NCI-H2081 (cell line): ENCODE data around the gene LACTB.

ENCODE experiments used
- DNase-seq, 2 experiments: peaks; one replicate each; lab custom pipeline; 2025; lab: John Stamatoyannopoulos, UW

LACTB gene

GRCh38 chr15:63124506-63124905, 2.8 kb downstream of the LACTB start:
- no peak for DNase-seq

GRCh38 chr15:63126726-63127125, 5.1 kb downstream of the LACTB start:
- no peak for DNase-seq

GRCh38 chr15:63133786-63134185, 12.1 kb downstream of the LACTB start:
- DNase-seq: no peak

- no peak for DNase-seq
These were observed 12.8 kb downstream of the LACTB start for GRCh38 chr15:63134245-63134985.

- DNase-seq: no peak
These were observed 13.6 kb downstream of the LACTB start for GRCh38 chr15:63135281-63135680.

GRCh38 chr15:63135804-63136203, 14.1 kb downstream of the LACTB start:
- DNase-seq: no peak

GRCh38 chr15:63136742-63137141, 15.1 kb downstream of the LACTB start:
- no peak for DNase-seq

GRCh38 chr15:63140936-63141335, 19.3 kb downstream of the LACTB start:
- no peak for DNase-seq

- DNase-seq: no peak
These were observed 23.8 kb downstream of the LACTB start for GRCh38 chr15:63145426-63145825.

GRCh38 chr15:63146684-63147083, 25.0 kb downstream of the LACTB start:
- DNase-seq: no peak

GRCh38 chr15:63151665-63152064, 30.0 kb downstream of the LACTB start:
- no peak for DNase-seq

GRCh38 chr15:63155486-63155885, 33.8 kb downstream of the LACTB start:
- no peak for DNase-seq

- no peak for DNase-seq
These were observed 34.5 kb downstream of the LACTB start for GRCh38 chr15:63156086-63156710.

GRCh38 chr15:63156755-63157117, 35.1 kb downstream of the LACTB start:
- peak in 1 of 2 experiments; percentile 42 for DNase-seq

GRCh38 chr15:63157118-63157843, 35.6 kb downstream of the LACTB start, which contains the start of gene RPS27L:
RPS27L (minus strand) TSS chr15:63157477; CDS start chr15:63157405, 72 bp downstream.
- DNase-seq: peak; percentile 81 to 92

- DNase-seq: peak in 1 of 2 experiments; percentile 31
These were observed 36.3 kb downstream of the LACTB start for GRCh38 chr15:63157891-63158431.

- DNase-seq: no peak
These were observed 39.0 kb downstream of the LACTB start for GRCh38 chr15:63160638-63161037.

GRCh38 chr15:63163217-63163616, 41.6 kb downstream of the LACTB start:
- DNase-seq: no peak

- DNase-seq: no peak
These were observed 43.7 kb downstream of the LACTB start for GRCh38 chr15:63165166-63165859.

GRCh38 chr15:63166219-63166618, 44.6 kb downstream of the LACTB start:
- DNase-seq: no peak

- DNase-seq: no peak
These were observed 48.1 kb downstream of the LACTB start for GRCh38 chr15:63169788-63170187.

- DNase-seq: no peak
These were observed 50.7 kb downstream of the LACTB start for GRCh38 chr15:63172376-63172775.
